HG02623 (cell line): Measurements from ENCODE around the gene TRIO.

Experiments
- ATAC-seq: cut with Tn5 transposase; IDR thresholded peaks from one replicate; pipeline ENCODE4 v1.9.1; 2021; ENCODE audit warnings: moderate library complexity; ENCODE audit not compliant: unreplicated experiment

Gene TRIO

GRCh38 chr5:14145435-14146334 lies 2.5 kb downstream of the TRIO start:
- ATAC-seq = no peak

- no peak for ATAC-seq
Measured at GRCh38 chr5:14146725-14147124, 3.6 kb downstream of the TRIO start.

GRCh38 chr5:14147210-14147609 lies 4.1 kb downstream of the TRIO start:
- no peak for ATAC-seq

- ATAC-seq = no peak
Measured at GRCh38 chr5:14148483-14148882, 5.3 kb downstream of the TRIO start.

GRCh38 chr5:14148890-14149671 lies 5.9 kb downstream of the TRIO start:
- peak; percentile 24 for ATAC-seq

GRCh38 chr5:14149672-14150274 lies 6.6 kb downstream of the TRIO start:
- ATAC-seq = no peak

GRCh38 chr5:14151416-14151815 lies 8.3 kb downstream of the TRIO start:
- ATAC-seq = no peak

- ATAC-seq = no peak
Measured at GRCh38 chr5:14153071-14153864, 10.1 kb downstream of the TRIO start.

- ATAC-seq = no peak
Measured at GRCh38 chr5:14153932-14154731, 11.0 kb downstream of the TRIO start.

- ATAC-seq = peak; percentile 65
Measured at GRCh38 chr5:14155075-14155474, 11.9 kb downstream of the TRIO start.

- ATAC-seq = no peak
Measured at GRCh38 chr5:14155739-14156138, 12.6 kb downstream of the TRIO start.

- no peak for ATAC-seq
Measured at GRCh38 chr5:14156290-14156649, 13.1 kb downstream of the TRIO start.

- peak; percentile 47 for ATAC-seq
Measured at GRCh38 chr5:14156650-14157492, 13.7 kb downstream of the TRIO start.

- ATAC-seq = no peak
Measured at GRCh38 chr5:14157493-14157782, 14.3 kb downstream of the TRIO start.

- no peak for ATAC-seq
Measured at GRCh38 chr5:14158890-14159666, 15.9 kb downstream of the TRIO start.

GRCh38 chr5:14161825-14162556 lies 18.8 kb downstream of the TRIO start:
- ATAC-seq = no peak

- no peak for ATAC-seq
Measured at GRCh38 chr5:14164164-14165163, 21.3 kb downstream of the TRIO start.
